ENCODE measurements around the gene PLCB4. TPM values are rescaled to one million over a fixed set of nuclear protein-coding genes. Genes with fewer than 3 reads are reported as not detected.

The PLCB4 gene
- total RNA-seq (2022; extraction: Qiagen RNA extraction), result 14.4 to 23.2 TPM (median 17.9 TPM) in 5 replicates

DNA sequence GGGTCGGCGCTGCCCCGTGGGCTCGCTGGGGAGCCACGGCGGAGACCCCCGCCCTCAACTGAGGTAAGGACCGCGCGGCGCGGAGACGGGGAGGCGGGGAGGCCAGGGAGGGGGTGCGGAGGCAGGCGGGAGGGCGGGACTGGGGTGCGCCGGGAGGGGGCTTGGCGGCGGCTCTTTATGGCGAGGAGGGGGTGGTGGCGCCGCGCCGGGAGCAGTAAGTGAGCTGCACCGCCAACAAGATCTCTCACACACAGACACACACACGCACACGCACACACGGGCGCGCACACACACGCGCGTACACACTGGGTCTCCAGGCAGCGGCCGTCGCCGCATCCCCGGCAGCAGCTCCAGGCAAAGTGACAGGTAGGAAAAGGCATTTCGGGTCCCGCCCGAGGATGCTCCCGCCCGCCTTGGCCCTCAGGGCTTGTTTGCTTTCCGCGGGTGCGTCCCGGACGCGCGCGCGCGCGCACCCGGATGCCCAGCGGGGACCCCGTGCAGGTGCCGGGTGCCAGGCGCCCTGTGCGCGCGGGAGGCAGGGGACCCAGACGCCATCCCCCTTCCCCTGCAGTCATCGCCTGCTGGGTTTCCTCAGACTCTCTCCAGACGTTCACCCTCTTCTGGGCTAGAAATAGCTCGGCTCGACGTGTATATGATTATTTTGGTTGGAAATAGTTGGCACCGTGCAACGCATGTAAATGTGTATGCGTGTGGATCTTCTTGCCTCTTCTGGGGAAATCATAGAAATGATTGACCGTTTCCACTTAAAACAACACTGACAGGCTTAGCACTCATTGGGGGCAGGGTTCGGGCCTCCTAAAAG, at the start of gene PLCB4:
Gene PLCB4, plus strand, starts transcription at position 247 of the 823 bp plus-strand sequence. CDS start 238,728 bp downstream, outside the sequence.

DNA sequence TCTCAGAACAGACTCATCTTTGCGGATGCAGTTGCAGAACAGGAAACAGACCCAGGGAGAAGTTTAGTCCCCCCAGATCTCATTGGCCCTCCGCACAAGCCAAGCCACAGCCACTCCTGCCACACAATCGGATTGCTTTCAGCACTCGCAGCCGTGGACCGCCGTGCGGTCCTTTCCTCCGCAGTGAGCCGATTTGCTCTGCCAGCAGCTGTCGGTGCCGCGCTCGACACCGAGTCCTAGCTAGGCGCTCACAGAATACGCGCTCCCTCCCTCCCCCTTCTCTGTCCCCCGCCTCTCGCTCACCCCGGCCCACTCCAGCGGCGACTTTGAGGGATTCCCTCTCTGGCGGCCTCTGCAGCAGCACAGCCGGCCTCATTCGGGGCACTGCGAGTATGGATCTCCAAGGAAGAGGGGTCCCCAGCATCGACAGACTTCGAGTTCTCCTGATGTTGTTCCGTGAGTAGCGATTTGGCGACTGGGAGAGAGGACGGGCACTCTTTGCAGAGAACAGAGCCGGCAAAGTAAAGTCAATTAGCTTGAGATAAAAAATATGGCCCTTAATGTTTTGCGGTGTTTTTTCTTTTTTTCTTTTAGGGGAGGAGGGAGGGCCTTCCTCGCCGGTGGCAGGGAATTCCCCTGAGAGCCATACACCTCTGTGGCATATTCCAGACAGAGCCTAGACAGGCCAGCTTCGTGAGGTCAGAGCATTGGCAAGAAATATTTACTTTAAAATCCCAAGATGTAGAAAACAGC, 445.8 kb downstream of the PLCB4 start, which contains the start of gene LAMP5:
Gene LAMP5, plus strand, starts transcription at position 130 of the 753 bp plus-strand sequence. Its CDS starts 263 bp downstream, at position 393.

Data from A549 treated with Hydrocortisone at 1 μM for 4 hours (cell line).